Mucosa of stomach (tissue), 1 donor: ENCODE results near the gene NTRK2.

Experiments used
- H3K27me3 ChIP-seq: one replicate; pipeline ENCODE4 v1.7.0; 2013; ENCODE audit warnings: mild to moderate bottlenecking, low read length; ENCODE audit not compliant: control insufficient read depth, insufficient read depth
- H3K36me3 ChIP-seq: one replicate; pipeline ENCODE4 v1.7.0; 2013; ENCODE audit warnings: low read length; ENCODE audit not compliant: control insufficient read depth, insufficient read depth
- H3K4me1 ChIP-seq: one replicate; pipeline ENCODE4 v1.7.0; 2013; ENCODE audit warnings: mild to moderate bottlenecking, low read length; ENCODE audit not compliant: control insufficient read depth, insufficient read depth
- H3K4me3 ChIP-seq: one replicate; pipeline ENCODE4 v1.7.0; 2013; ENCODE audit warnings: low read length
- H3K9ac ChIP-seq: one replicate; pipeline ENCODE4 v1.7.0; 2013; ENCODE audit warnings: mild to moderate bottlenecking, low read length, moderate library complexity
- H3K9me3 ChIP-seq: one replicate; pipeline ENCODE4 v1.7.0; 2013; ENCODE audit warnings: mild to moderate bottlenecking, low read length, moderate library complexity; ENCODE audit not compliant: control insufficient read depth
- donor health status: Pancreatic carcinoma.

NTRK2 gene

GRCh38 chr9:84852617-84853301, 183.2 kb downstream of the NTRK2 start:
- H3K4me3 ChIP-seq: no peak overlapping the region
- H3K4me1 ChIP-seq: no peaks in the 10 kb centered on the region
- H3K9me3 ChIP-seq: no peaks in the 10 kb centered on the region
- no peak overlapping the region for H3K9ac ChIP-seq
- H3K36me3 ChIP-seq: no peaks in the 10 kb centered on the region
- H3K27me3 ChIP-seq: no peaks in the 10 kb centered on the region

DNA sequence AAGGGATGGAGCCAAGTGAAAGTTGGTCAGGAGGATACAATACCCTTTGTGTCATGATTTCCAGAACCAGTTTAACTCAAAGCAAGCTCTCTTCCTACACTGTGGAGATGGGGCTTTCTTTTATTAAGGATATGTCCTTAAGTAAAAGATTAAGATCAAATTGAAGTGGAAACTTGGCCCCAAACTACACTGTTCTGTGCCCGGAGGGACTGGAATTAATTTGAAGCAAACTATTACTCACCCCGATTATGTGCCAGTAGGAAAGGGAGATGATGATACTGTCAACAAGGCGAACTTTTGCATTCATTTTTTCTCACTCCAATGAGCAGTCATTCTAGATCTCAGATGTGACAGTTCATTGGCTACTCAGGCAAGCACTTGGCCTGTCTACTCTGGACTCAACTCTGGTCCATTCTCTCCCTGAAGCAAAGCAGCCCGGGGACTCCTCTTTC, 186.7 kb downstream of the NTRK2 start:
- Histone ChIP-seq H3K36me3 (no peaks in the 10 kb centered on the region), H3K4me1 (no peaks in the 10 kb centered on the region), H3K9me3 (no peaks in the 10 kb centered on the region), H3K27me3 (no peaks in the 10 kb centered on the region), H3K9ac (no peak overlapping the region), H3K4me3 (no peak overlapping the region)

- H3K4me3 ChIP-seq: no peak overlapping the region
- H3K27me3 ChIP-seq: no peaks in the 10 kb centered on the region
- H3K4me1 ChIP-seq: no peaks in the 10 kb centered on the region
- no peaks in the 10 kb centered on the region for H3K36me3 ChIP-seq
- no peaks in the 10 kb centered on the region for H3K9me3 ChIP-seq
- no peak overlapping the region for H3K9ac ChIP-seq
Observed at GRCh38 chr9:84857211-84857610, 187.7 kb downstream of the NTRK2 start.

DNA sequence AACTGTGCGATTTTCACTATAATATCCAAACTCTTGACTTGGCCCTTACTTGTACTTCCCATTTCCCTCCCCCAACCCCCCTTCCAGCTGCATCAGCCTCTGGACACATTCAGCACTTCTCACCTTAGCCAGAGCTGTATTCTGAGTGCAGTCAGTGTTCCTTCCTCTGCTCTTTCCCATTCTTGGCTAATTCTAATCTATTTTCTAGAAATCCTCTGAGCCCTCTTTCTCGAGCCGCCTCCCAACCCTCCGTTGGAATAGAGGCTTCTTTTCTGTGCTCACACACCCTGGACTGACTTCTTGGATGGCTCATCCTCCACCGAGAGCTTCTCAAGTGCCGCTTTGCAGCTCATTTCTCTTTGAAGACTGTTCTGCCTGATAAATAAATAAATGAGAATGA, 188.8 kb downstream of the NTRK2 start:
- Histone ChIP-seq H3K4me3 (no peak overlapping the region), H3K9ac (no peak overlapping the region), H3K9me3 (no peaks in the 10 kb centered on the region), H3K36me3 (no peaks in the 10 kb centered on the region), H3K27me3 (no peaks in the 10 kb centered on the region), H3K4me1 (no peaks in the 10 kb centered on the region)

DNA sequence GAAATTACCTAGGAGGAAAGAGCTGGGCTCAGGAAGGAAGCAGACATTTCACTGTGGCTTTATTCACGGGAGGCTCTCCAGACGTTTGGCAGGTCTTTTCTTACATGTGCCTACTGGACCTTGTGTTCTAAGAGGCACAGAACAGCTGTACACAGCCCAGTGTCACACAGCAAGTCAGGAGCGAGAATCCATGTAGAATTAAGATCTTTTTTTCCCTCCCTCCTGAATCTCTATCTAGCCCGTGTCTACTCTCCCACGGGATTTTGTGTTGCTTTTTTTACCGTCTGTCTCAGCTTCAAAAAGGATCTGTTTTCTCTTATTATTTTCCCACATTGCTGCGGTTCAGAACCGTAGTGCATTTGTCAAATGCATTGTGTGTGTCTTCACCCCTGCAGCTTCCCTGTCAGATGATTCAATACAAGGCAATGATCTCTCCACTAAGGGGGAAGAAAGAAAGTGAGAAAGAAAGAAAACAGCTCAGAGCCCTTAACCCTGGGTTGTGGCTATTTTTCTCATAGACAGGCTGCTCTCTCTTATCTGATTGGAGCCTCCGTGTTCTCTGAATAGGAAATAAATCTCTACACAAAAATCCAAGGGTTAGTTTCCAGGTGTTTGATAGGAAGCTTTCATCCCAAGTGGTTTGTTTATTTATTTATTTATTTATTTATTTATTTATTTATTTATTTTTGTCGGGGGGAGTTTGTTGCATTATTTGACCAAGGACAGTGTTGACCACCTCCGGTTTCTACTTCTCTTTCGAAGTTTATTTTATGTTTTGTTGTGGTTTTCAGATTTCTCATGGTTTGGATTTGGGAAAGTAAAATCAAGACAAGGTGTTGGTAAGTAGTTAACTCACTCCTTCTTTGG, 191.0 kb downstream of the NTRK2 start:
- H3K4me1 ChIP-seq: no peaks in the 10 kb centered on the region

GRCh38 chr9:84861455-84861854, 191.9 kb downstream of the NTRK2 start:
- Histone ChIP-seq H3K4me1 (no peaks in the 10 kb centered on the region), H3K4me3 (no peak overlapping the region), H3K27me3 (no peaks in the 10 kb centered on the region), H3K9ac (no peak overlapping the region), H3K36me3 (no peaks in the 10 kb centered on the region), H3K9me3 (no peaks in the 10 kb centered on the region)

More for the DNA sequence above, 191.0 kb downstream of the NTRK2 start:
- H3K27me3 ChIP-seq: no peaks in the 10 kb centered on the region
- no peak overlapping the region for H3K9ac ChIP-seq
- H3K9me3 ChIP-seq: no peaks in the 10 kb centered on the region
- H3K4me3 ChIP-seq: no peak overlapping the region
- H3K36me3 ChIP-seq: no peaks in the 10 kb centered on the region

- Histone ChIP-seq H3K27me3 (no peaks in the 10 kb centered on the region), H3K4me3 (no peak overlapping the region), H3K9me3 (no peaks in the 10 kb centered on the region), H3K9ac (no peak overlapping the region), H3K4me1 (no peaks in the 10 kb centered on the region), H3K36me3 (no peaks in the 10 kb centered on the region)
Observed at GRCh38 chr9:84862308-84862707, 192.8 kb downstream of the NTRK2 start.

DNA sequence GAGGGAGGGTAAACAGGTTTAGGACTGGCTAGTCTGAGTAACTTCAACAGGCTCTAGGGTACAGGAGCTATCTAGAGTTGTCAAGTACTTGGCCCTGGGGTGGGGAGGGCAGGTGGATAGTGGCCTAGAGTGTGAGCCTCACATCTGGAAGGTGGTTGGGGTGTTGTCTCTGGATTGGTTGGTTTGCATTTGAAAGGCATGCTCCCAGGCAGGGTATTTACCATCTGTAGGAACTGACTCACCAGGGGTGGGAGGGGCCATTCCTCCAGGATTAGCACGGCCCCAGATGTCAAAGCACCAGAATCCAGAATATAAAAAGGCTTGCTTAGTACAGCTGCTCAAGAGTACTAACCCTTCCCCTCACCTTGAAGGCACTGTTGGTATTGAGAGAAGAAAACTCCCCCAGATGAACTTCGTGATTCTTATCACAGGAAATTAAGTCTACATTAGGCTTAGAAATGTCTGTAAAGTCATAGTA, 193.3 kb downstream of the NTRK2 start:
- H3K4me3 ChIP-seq: no peak overlapping the region
- H3K4me1 ChIP-seq: no peaks in the 10 kb centered on the region
- H3K9me3 ChIP-seq: no peaks in the 10 kb centered on the region
- no peak overlapping the region for H3K9ac ChIP-seq
- H3K36me3 ChIP-seq: no peaks in the 10 kb centered on the region
- H3K27me3 ChIP-seq: no peaks in the 10 kb centered on the region

DNA sequence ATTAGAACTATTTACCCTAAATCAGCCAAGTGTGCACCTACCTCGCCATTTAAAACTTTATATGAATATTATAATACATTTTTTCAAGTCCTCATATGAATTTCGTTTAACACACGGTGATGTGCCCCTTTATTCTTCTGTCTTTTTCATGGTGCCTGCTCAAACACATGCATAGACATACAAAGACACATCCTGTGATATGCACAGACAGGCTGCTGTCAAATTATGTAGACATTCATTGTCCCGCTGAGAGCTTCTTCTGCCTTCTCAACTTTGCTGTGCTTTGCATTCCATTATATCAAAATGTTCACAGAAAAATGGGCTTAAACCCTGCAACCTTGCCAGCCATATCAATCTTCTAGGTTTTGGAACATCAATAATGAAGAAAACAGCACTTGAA, 193.8 kb downstream of the NTRK2 start:
- Histone ChIP-seq H3K4me3 (no peak overlapping the region), H3K27me3 (no peaks in the 10 kb centered on the region), H3K9me3 (no peaks in the 10 kb centered on the region), H3K4me1 (no peaks in the 10 kb centered on the region), H3K36me3 (no peaks in the 10 kb centered on the region), H3K9ac (no peak overlapping the region)

GRCh38 chr9:84866396-84867175, 197.1 kb downstream of the NTRK2 start:
- H3K27me3 ChIP-seq: no peaks in the 10 kb centered on the region
- H3K4me1 ChIP-seq: no peaks in the 10 kb centered on the region
- H3K4me3 ChIP-seq: no peak overlapping the region
- H3K9me3 ChIP-seq: no peaks in the 10 kb centered on the region
- H3K9ac ChIP-seq: no peak overlapping the region
- H3K36me3 ChIP-seq: no peaks in the 10 kb centered on the region

DNA sequence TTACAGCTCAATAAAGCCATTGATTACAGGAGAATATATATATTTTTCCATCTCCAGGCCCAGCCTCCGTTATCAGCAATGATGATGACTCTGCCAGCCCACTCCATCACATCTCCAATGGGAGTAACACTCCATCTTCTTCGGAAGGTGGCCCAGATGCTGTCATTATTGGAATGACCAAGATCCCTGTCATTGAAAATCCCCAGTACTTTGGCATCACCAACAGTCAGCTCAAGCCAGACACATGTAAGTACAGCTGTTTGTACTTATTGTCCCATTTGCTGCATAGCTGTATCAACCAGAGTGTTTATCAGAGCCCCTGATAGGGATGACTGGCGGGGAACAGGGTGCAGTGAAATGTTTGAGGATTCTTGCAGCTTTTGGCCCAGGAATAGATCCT, 197.7 kb downstream of the NTRK2 start:
- H3K4me1 ChIP-seq: no peaks in the 10 kb centered on the region
- H3K36me3 ChIP-seq: no peaks in the 10 kb centered on the region
- H3K27me3 ChIP-seq: no peaks in the 10 kb centered on the region
- no peak overlapping the region for H3K9ac ChIP-seq
- H3K9me3 ChIP-seq: no peaks in the 10 kb centered on the region
- H3K4me3 ChIP-seq: no peak overlapping the region

DNA sequence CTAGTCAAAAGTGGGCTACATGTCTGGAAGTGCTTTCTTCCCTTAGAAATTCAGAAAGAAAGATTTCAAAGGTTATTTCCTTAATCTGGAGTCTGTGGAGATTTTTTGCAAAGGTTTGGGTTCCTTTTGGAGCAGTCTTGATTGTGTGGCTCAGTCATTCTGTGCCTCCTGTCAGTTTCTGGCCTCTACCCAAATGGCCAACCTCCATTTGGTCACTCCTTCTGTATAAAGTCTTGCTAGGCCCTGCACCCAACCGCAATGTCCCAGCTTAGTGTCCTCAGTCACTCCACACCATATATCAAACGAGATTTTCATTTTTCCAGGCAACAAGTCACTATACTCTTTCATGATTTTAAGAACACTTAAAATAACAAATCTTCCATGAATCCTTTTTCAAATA, 199.6 kb downstream of the NTRK2 start:
- Histone ChIP-seq H3K36me3 (no peaks in the 10 kb centered on the region), H3K4me3 (no peak overlapping the region), H3K27me3 (no peaks in the 10 kb centered on the region), H3K4me1 (no peaks in the 10 kb centered on the region), H3K9me3 (no peaks in the 10 kb centered on the region), H3K9ac (no peak overlapping the region)
